Right lobe of liver (tissue), 4 donors: Measurements from ENCODE around the gene JAG1.

Source experiments
- CTCF ChIP-seq, 4 donors: fragments of 200-600 bp in 3 of 4; fragments of 450-650 bp in 1 of 4; IDR thresholded peaks; one replicate each; pipeline versions ENCODE4 v1.5.1 to v1.8.0; 2016 to 2022; ENCODE audit warnings: antibody characterized with exemption in 4 of 4, mild to moderate bottlenecking in 2 of 4
- POLR2A ChIP-seq: fragments of 450-650 bp; IDR thresholded peaks from one replicate; pipeline ENCODE4 v1.6.1; 2017; ENCODE audit warnings: antibody characterized with exemption, mild to moderate bottlenecking
- donor health status: DM: no; HTN: no; CAD: no.
- donor health status: DM: no; HTN: no; CAD: no.
- donor health status: DM: no; HTN: yes; CAD: no.

- no peak for TF ChIP-seq CTCF (IDR thresholded peaks at IDR 0.05)
- TF ChIP-seq POLR2A: no peak
These were observed 33.9 kb downstream of the JAG1 start for GRCh38 chr20:10639737-10640556.
